HL-60 (cell line): ENCODE measurements around the gene CFAP221.

Experiments
- DNase-seq, 2 experiments: peaks; one replicate each; pipeline ENCODE4 v3.0.0-alpha.2; 2010 to 2020; ENCODE audit warnings: low read depth in 1 of 2, low spot score in 1 of 2
- H3K27ac ChIP-seq: fragments of 250-450 bp; sonication (Bioruptor Pico); replicated peaks from 2 replicates; pipeline ENCODE4 v1.5.1; 2020; ENCODE audit warnings: mild to moderate bottlenecking, moderate library complexity
- H3K27me3 ChIP-seq: fragments of 250-450 bp; sonication (Bioruptor Pico); 2 replicates; pipeline ENCODE4 v1.5.1; 2021; ENCODE audit warnings: mild to moderate bottlenecking, moderate library complexity; ENCODE audit not compliant: insufficient read depth, poor library complexity, severe bottlenecking
- H3K4me3 ChIP-seq: replicated peaks from 2 replicates; pipeline ENCODE4 v1.5.1; 2011; ENCODE audit warnings: mild to moderate bottlenecking, control low read depth, low read length; ENCODE audit not compliant: insufficient read depth
- CTCF ChIP-seq: IDR thresholded peaks from one replicate; pipeline ENCODE4 v1.5.1; 2011; ENCODE audit warnings: low read length, control low read depth, inconsistent platforms; ENCODE audit not compliant: insufficient read depth
- GABPA ChIP-seq: IDR thresholded peaks from 2 replicates; pipeline ENCODE4 v1.6.1; 2012; ENCODE audit warnings: low read depth
- POLR2AphosphoS5 ChIP-seq: IDR thresholded peaks from 2 replicates; pipeline ENCODE4 v1.6.1; 2012; ENCODE audit warnings: low read depth
- REST ChIP-seq: IDR thresholded peaks from 2 replicates; pipeline ENCODE4 v1.6.1; 2012; ENCODE audit warnings: low read depth; ENCODE audit not compliant: insufficient replicate concordance
- SPI1 ChIP-seq: IDR thresholded peaks from 2 replicates; pipeline ENCODE4 v1.6.1; 2012; ENCODE audit warnings: low read depth, mild to moderate bottlenecking, borderline replicate concordance

Gene CFAP221

GRCh38 chr2:119545754-119546446 lies 1.7 kb downstream of the CFAP221 start:
- TF ChIP-seq CTCF = no peak
- no peak for TF ChIP-seq SPI1
- TF ChIP-seq POLR2AphosphoS5 = no peak
- TF ChIP-seq GABPA = no peak
- TF ChIP-seq REST = no peak
- peaks cover 22% of the 10 kb centered on the region for H3K27me3 ChIP-seq
- DNase-seq = no peak

GRCh38 chr2:119546447-119546767 lies 2.2 kb downstream of the CFAP221 start:
- H3K27me3 ChIP-seq = peaks cover 22% of the 10 kb centered on the region
- TF ChIP-seq GABPA (no peak), CTCF (no peak)

More at GRCh38 chr2:119545754-119546446, 1.7 kb downstream of the CFAP221 start:
- Histone ChIP-seq H3K4me3 (no peak overlapping the region), H3K27ac (no peak overlapping the region)

GRCh38 chr2:119548516-119549120 lies 4.4 kb downstream of the CFAP221 start:
- H3K27ac ChIP-seq = no peak overlapping the region
- H3K27me3 ChIP-seq = peaks cover 17% of the 10 kb centered on the region
- DNase-seq = no peak
- TF ChIP-seq REST (no peak), POLR2AphosphoS5 (no peak), SPI1 (no peak), CTCF (no peak), GABPA (no peak)
- H3K4me3 ChIP-seq = no peak overlapping the region

More at GRCh38 chr2:119546447-119546767, 2.2 kb downstream of the CFAP221 start:
- Histone ChIP-seq H3K27ac (no peak overlapping the region), H3K4me3 (no peak overlapping the region)
- DNase-seq = no peak
